NCI-H748 (cell line): ENCODE results near the gene C2CD4C.
A peak's percentile ranks its signal among the peaks of the same experiment; 100 is the strongest.
"Not testable (repeated sequence)": the region's sequence is repeated elsewhere in the genome, so short reads cannot be mapped to it uniquely, and the experiment has no call there.

Source experiments
- DNase-seq: peaks from one replicate; lab custom pipeline; 2025; ENCODE audit not compliant: unreplicated experiment; lab: John Stamatoyannopoulos, UW

Gene C2CD4C

DNA sequence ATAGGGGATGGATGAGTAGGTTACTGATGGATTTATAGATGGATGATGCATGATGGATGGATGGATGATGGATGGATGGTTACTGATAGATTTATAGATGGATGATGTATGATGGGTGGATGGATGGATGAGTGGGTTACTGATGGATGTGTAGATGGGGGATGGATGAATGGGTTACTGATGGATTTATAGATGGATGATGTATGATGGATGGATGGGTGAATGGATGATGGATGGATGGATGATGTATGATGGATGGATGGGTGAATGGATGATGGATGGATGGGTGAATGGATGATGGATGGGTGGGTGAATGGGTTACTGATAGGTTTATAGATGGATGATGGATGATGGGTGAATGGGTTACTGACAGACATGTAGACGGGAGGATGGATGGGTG lies 6.3 kb upstream of the C2CD4C start:
- DNase-seq, result no peak

DNA sequence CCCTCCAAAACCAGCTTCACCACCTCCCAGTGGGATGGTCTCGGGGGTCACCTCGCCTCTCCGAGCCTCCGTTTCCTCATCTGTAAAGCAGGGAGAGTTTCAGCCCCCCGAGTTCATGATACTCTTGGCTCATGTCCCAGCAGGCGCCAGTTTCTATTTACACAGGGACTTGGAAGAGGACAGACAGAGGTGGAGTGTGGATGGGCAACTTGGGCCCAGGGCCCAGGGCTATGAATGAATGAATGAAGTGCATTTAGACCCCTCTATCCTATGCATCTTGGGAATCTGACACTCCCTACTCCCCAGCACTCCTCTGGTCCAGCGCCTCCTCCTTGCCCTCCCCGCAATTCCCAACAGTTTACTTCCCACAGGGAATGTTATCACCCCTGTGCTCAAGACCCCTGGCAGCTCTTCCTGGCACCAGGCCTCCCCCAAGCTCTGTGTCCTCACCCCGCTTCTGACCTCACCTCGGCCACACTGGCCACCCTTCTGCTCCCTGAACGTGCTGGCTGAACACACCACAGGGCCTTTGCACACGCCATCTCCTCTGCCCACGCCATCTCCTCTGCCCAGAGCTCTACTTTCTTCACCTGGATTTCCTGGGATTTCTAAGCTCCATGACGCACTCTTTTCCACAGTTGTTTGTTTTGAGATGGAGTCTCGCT lies 4.9 kb upstream of the C2CD4C start:
- peak; percentile 74 for DNase-seq

GRCh38 chr19:412356-413355 lies 3.7 kb upstream of the C2CD4C start:
- DNase-seq, result peak; percentile 56

DNA sequence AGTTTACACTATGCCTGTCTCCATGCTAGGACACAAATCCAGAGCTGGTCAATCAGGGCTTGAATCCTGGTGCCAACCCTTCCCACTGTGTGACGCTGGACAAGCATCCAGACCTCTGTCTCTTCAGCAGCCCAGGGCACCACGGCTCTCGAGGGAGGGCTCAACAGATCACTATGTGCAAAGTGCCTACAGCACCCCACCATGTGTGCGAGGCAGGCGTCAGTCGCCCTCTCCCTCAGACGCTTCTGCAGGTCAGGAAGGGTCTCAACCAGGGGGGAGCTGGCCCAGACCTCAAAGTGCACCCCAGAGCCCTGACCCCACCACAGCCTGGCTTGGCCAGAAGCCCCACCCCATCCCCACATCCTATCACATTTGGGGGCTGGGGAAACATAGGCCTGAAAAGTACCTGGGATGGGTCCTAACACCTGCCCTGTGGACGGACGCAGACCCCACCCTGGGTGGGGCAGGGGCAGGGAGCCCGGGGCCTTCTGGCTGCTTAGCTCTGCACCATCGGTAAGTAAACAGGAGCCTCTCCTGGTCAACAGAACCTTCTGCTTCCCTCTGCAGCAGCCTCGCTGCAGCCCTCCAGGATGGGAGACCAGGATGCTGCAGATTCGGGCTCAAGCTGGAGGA lies 2.9 kb upstream of the C2CD4C start:
- DNase-seq, result peak; percentile 69

GRCh38 chr19:411121-411722 lies 2.3 kb upstream of the C2CD4C start:
- DNase-seq, result not testable (repeated sequence)

- no peak for DNase-seq
Measured at GRCh38 chr19:410243-410781, 1.4 kb upstream of the C2CD4C start.

- peak; percentile 83 for DNase-seq
Measured at GRCh38 chr19:409516-410242, 732 bp upstream of the C2CD4C start.

GRCh38 chr19:408441-408901 lies 476 bp downstream of the C2CD4C start:
- DNase-seq, result peak; percentile 54

DNA sequence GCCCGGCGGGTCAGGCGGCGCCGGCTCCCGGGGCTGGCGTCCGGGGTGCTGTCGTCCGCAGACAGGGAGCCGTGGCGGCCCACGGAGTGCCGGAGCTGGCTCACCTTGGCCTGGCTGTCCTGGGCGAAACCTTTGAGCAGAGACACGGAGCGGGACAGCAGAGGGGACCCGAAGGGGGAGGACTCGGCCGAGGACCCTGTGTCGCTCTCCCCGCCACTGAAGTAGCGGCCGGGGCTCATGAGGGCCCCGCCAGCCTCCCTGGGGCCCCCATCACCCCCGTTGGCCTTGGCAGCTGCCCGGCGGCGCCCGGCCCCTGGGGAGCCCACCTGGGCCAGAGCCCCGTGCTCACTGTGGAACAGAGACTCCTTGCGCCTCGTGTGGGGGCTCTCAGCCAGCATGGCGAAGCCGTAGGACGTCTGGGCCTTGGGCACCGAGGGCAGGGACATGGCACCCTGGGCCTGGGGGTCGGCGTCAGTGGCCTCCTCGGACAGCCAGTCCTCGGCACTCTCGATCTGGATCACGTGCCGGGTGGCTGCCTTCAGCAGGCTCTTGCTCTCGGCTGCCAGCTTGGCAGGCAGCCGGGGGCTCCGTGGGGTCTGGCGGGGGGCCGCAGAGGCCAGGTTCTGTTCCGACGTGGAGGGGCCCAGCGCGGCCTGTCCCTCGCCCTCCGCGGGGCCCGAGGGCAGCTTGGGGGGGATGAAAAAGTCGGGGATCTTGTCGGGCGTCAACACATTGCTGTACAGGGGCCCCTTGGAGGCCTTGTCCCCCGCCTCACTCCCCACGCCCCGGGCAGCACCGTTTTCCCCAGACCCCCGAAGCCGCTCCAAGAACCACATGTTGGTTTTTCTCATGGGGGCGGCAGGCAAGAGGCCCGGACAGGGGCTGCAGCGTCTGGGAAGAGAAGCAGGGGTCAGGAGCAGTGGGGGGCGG lies 1.2 kb downstream of the C2CD4C start:
- no peak for DNase-seq

DNA sequence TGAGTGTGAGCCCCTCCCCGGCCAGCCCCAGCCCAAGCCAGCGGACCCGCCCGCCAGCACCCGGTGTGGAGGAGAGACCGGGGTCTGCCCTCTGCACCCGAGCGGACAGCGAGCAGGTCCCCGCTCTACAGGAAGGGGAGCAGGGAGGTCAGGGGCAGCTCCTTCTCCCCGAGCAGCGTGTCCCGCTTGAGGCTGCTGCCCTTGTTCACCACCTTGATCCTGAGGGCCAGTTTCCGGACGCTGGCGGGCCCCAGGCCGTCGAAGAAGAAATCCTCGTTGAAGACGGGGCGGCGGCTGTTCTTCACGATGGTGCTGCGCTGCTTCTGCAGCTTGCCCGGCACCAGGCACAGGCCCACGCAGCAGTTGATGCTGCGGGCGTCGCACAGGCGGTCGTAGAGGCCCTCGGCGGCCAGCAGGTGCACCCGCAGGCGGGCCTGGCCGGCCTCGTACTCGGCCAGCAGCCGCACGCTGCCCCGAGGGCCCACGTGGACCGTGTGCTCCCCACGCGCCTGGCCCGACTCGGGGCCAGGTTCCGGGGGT lies 1.9 kb downstream of the C2CD4C start:
- no peak for DNase-seq

DNA sequence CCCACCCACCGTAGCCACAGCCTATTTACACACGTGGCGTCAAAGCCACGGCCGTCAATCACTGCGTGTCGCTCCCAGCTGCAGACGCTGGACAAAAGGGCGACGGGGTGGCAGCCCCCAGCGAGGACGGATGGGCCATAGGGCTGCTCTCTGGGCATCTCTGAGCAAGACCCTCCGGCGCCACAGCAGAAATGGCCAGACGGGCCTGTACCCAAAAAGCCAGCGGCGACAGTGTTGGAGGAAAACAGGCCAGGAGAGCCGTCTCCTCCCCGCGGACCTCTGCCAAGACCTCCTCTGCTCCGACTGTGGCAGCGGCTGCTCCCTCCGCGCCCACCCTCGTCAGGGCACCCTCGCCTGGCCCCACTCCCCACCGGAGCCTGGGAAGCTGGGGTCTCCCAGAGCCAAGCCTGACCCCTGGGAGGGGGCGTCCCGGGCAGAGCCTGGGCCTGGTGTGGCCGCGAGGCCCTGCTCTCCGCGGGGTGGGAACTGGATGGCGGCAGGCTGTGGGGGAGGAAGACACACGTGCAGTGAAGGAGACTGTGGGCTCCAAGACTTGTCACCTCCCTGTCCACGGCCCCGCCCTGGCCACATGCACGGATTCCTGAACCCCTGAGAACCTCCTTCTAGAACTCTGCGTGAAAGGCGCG lies 2.7 kb downstream of the C2CD4C start:
- no peak for DNase-seq

GRCh38 chr19:405121-405965 lies 3.6 kb downstream of the C2CD4C start:
- peak; percentile 33 for DNase-seq

DNA sequence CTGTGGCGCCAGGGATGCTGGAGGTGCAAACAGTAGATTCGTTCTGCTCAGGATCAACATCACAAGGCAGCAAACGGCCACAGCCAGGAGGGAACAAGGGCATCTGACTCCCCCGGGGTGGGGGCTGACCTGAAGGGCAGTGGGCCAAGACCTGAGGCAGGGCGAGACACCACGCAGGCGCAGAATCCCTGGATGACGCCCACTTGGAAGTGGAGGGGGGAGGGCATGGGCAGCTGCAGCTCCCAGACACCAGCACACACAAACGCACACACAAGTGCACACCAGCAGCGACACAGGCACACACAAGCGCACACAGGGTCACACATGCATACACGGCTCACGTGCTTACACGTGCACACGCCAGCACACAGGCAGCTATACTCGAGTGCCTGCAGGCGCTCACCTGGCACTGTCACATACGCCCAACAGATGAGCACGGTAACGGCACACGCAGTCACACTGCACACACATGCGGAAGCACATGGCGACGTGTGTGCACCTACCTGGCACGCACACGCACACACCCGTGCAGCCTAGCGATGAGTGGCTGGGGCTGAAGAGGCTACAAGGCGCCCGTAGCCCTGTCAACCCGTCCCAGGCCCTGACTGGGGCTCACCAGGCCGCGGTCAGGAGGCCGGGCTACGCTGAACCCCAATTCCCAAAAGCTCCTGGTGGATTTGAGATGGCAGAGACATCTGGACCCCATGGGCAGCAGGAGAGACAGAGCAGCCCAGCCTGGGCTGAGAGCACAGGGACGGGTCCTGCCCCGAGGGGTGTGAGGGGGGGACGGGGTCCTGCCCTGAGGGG lies 5.5 kb downstream of the C2CD4C start:
- peak; percentile 80 for DNase-seq

- peak; percentile 48 for DNase-seq
Measured at GRCh38 chr19:402786-403185, 6.2 kb downstream of the C2CD4C start.

- peak; percentile 87 for DNase-seq
Measured at GRCh38 chr19:401866-402511, 7.0 kb downstream of the C2CD4C start.
